ENCODE results near the gene WDR35. TPM values are rescaled to one million over a fixed set of nuclear protein-coding genes. Genes with fewer than 3 reads are reported as not detected.
A peak's percentile ranks its signal among the peaks of the same experiment; 100 is the strongest.
"Not testable (repeated sequence)": the region's sequence is repeated elsewhere in the genome, so short reads cannot be mapped to it uniquely, and the experiment has no call there.

WDR35 gene
- total RNA-seq, 1 donor from 2014 or later = 4.1 TPM

- DNase-seq (ENCODE audit: missing footprints) (peak; percentile 96), ATAC-seq (peak; percentile 98)
- intact Hi-C loops (cut with DNase I) = no loop called here
These were observed 88.3 kb downstream of the WDR35 start, which contains the start of gene TTC32 for GRCh38 chr2:19901442-19902215. Gene TTC32, minus strand, starts transcription at chr2:19901983. Its CDS starts 129 bp downstream, at chr2:19901854.

- ATAC-seq = no peak
- no peak for DNase-seq (ENCODE audit: missing footprints)
- intact Hi-C loops (cut with DNase I) = no loop called here
These were observed 88.9 kb downstream of the WDR35 start for GRCh38 chr2:19900931-19901441.

- intact Hi-C loops (cut with DNase I) = no loop called here
- no peak for DNase-seq (ENCODE audit: missing footprints)
- ATAC-seq = no peak
These were observed 89.6 kb downstream of the WDR35 start for GRCh38 chr2:19899985-19900930.

- DNase-seq (ENCODE audit: missing footprints) = no peak
- intact Hi-C loops (cut with DNase I) = no loop called here
These were observed 91.1 kb downstream of the WDR35 start for GRCh38 chr2:19898592-19899329.

GRCh38 chr2:19897623-19898245, 92.2 kb downstream of the WDR35 start:
- ATAC-seq (no peak), DNase-seq (ENCODE audit: missing footprints) (no peak)
- intact Hi-C loops (cut with DNase I) = no loop called here

More at GRCh38 chr2:19898592-19899329, 91.1 kb downstream of the WDR35 start:
- ATAC-seq = no peak

GRCh38 chr2:19895535-19895934, 94.4 kb downstream of the WDR35 start:
- DNase-seq (ENCODE audit: missing footprints) = no peak
- ATAC-seq = no peak
- intact Hi-C loops (cut with DNase I) = no loop called here

- intact Hi-C loops (cut with DNase I) = no loop called here
- no peak for DNase-seq (ENCODE audit: missing footprints)
- no peak for ATAC-seq
These were observed 95.6 kb downstream of the WDR35 start for GRCh38 chr2:19894134-19894792.

- ATAC-seq (no peak), DNase-seq (ENCODE audit: missing footprints) (no peak)
- intact Hi-C loops (cut with DNase I) = no loop called here
These were observed 96.3 kb downstream of the WDR35 start for GRCh38 chr2:19893520-19894133.

GRCh38 chr2:19891971-19892370, 97.9 kb downstream of the WDR35 start:
- DNase-seq (ENCODE audit: missing footprints); intact Hi-C loops (cut with DNase I); ATAC-seq: not testable (repeated sequence)

GRCh38 chr2:19890104-19890503, 99.8 kb downstream of the WDR35 start:
- ATAC-seq (no peak), DNase-seq (ENCODE audit: missing footprints) (no peak)
- intact Hi-C loops (cut with DNase I) = no loop called here

- ATAC-seq (no peak), DNase-seq (ENCODE audit: missing footprints) (no peak)
- intact Hi-C loops (cut with DNase I) = no loop called here
These were observed 101.1 kb downstream of the WDR35 start for GRCh38 chr2:19888831-19889230.

GRCh38 chr2:19887510-19887909, 102.4 kb downstream of the WDR35 start:
- DNase-seq (ENCODE audit: missing footprints) (no peak), ATAC-seq (no peak)
- intact Hi-C loops (cut with DNase I) = loop anchor here (2.0 kb wide), 1 partner anchor 65 kb away; no protein-coding TSS in a partner anchor

- DNase-seq (ENCODE audit: missing footprints) (no peak), ATAC-seq (no peak)
- intact Hi-C loops (cut with DNase I) = loop anchor here (2.0 kb wide), 1 partner anchor 63 kb away; no protein-coding TSS in a partner anchor
These were observed 103.6 kb downstream of the WDR35 start for GRCh38 chr2:19886261-19886660.

GRCh38 chr2:19885791-19886190, 104.1 kb downstream of the WDR35 start:
- no peak for ATAC-seq
- no peak for DNase-seq (ENCODE audit: missing footprints)

GRCh38 chr2:19883971-19884720, 105.8 kb downstream of the WDR35 start:
- DNase-seq (ENCODE audit: missing footprints) (no peak), ATAC-seq (no peak)
- intact Hi-C loops (cut with DNase I) = no loop called here

More at GRCh38 chr2:19885791-19886190, 104.1 kb downstream of the WDR35 start:
- intact Hi-C loops (cut with DNase I) = loop anchor here (2.0 kb wide), 1 partner anchor 63 kb away; no protein-coding TSS in a partner anchor

- DNase-seq (ENCODE audit: missing footprints) (no peak), ATAC-seq (no peak)
- intact Hi-C loops (cut with DNase I) = no loop called here
These were observed 106.4 kb downstream of the WDR35 start for GRCh38 chr2:19883486-19883885.

All from Right ventricle myocardium inferior (tissue), 1 donor.